ENCODE data around the gene MCM9. TPM values are rescaled to one million over a fixed set of nuclear protein-coding genes. Genes with fewer than 3 reads are reported as not detected.

The MCM9 gene
- total and polyA plus RNA-seq, 5 donors from 2014 or later = 18.5 to 57.3 (median 21.3) TPM

DNA sequence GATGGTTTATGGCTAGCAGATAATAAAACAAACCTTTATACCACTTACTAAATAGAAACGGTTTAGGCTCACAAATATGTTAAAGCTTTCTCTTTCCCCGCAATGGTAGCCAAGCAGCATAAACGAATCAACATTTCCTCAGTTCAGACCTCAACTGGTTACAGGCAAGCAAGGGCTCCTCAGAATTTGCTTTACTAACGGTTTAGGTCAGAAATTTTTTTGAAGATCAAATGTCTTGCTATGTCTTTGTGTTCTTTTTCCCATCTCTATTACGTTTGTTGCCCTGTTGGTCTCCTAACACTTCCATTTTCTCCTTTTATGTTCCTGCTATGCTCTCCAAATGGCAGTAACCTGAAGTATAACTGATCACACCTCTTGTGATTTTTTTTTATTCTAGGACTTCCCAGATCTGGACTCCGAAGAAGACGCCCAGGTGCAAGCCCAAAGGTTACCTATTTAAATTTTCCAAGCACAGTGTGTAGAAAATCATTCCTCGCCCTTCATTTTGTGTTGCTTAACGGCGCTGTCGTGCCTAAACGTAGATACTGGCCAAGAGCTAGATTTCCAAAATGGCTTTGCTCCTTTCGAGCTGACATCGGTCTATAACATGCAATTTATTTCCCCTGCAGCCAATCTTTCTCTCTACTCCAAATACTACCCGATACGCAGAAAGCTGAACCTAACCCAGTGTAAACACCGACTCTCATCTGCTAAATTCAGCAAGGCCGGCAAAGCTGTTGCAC lies 41.7 kb downstream of the MCM9 start:
- peaks cover 27 to 75% (median 61%) of the 10 kb centered on the region in 4 donors for H3K4me1 Mint-ChIP-seq
- peak overlapping the region; percentile 98 to 100 (median 98) for H3K27ac Mint-ChIP-seq
- no peaks in the 10 kb centered on the region for H3K36me3 ChIP-seq (ENCODE audit: control insufficient read depth, insufficient read depth, low read length)
- H3K27me3 Mint-ChIP-seq = peaks cover 12% of the 10 kb centered on the region
- peak overlapping the region; percentile 92 to 100 (median 98) for H3K4me3 Mint-ChIP-seq
- H3K4me1 ChIP-seq (ENCODE audit: control insufficient read depth, insufficient read depth, low read length, poor library complexity, severe bottlenecking) = peaks cover 78% of the 10 kb centered on the region
- DNase-seq (peak in 2 of 3 donors; percentile 41 to 84), ATAC-seq (ENCODE audit: low read depth in 2 of 2) (peak; percentile 32 to 33)
- peaks cover 5% of the 10 kb centered on the region for H3K36me3 Mint-ChIP-seq
- no peaks in the 10 kb centered on the region for H3K9me3 ChIP-seq (ENCODE audit: control insufficient read depth in 2 of 2, low read length in 2 of 2)
- H3K9me3 Mint-ChIP-seq = peaks cover 0 to 2% (median 0%) of the 10 kb centered on the region in 7 donors
- H3K4me3 ChIP-seq (ENCODE audit: low read depth, low read length) = peak overlapping the region; percentile 94
- peak overlapping the region; percentile 91 for H3K27ac ChIP-seq (ENCODE audit: insufficient read depth, low read length, poor library complexity, severe bottlenecking)
- no peaks in the 10 kb centered on the region for H3K27me3 ChIP-seq (ENCODE audit: control insufficient read depth, insufficient read depth, low read length)

- peaks cover 31 to 74% (median 60%) of the 10 kb centered on the region in 4 donors for H3K4me1 Mint-ChIP-seq
- DNase-seq (peak in 2 of 3 donors; percentile 26 to 63), ATAC-seq (ENCODE audit: low read depth in 2 of 2) (no peak)
- Histone ChIP-seq H3K4me1 (ENCODE audit: control insufficient read depth, insufficient read depth, low read length, poor library complexity, severe bottlenecking) (peaks cover 78% of the 10 kb centered on the region), H3K27me3 (ENCODE audit: control insufficient read depth, insufficient read depth, low read length) (no peaks in the 10 kb centered on the region), H3K36me3 (ENCODE audit: control insufficient read depth, insufficient read depth, low read length) (no peaks in the 10 kb centered on the region), H3K4me3 (ENCODE audit: low read depth, low read length) (peak overlapping the region; percentile 94), H3K9me3 (ENCODE audit: control insufficient read depth in 2 of 2, low read length in 2 of 2) (no peaks in the 10 kb centered on the region), H3K27ac (ENCODE audit: insufficient read depth, low read length, poor library complexity, severe bottlenecking) (peak overlapping the region; percentile 91)
- peaks cover 12% of the 10 kb centered on the region for H3K27me3 Mint-ChIP-seq
- H3K27ac Mint-ChIP-seq = peak overlapping the region; percentile 98 to 100 (median 98)
- H3K9me3 Mint-ChIP-seq = peaks cover 0 to 2% (median 0%) of the 10 kb centered on the region in 7 donors
- peak overlapping the region; percentile 92 to 100 (median 98) for H3K4me3 Mint-ChIP-seq
- H3K36me3 Mint-ChIP-seq = peaks cover 4% of the 10 kb centered on the region
Measured at GRCh38 chr6:118892355-118892991, 42.5 kb downstream of the MCM9 start.

GRCh38 chr6:118890997-118891790 lies 43.8 kb downstream of the MCM9 start:
- H3K27me3 ChIP-seq (ENCODE audit: control insufficient read depth, insufficient read depth, low read length) = no peaks in the 10 kb centered on the region
- peak overlapping the region; percentile 91 for H3K27ac ChIP-seq (ENCODE audit: insufficient read depth, low read length, poor library complexity, severe bottlenecking)
- Mint-ChIP-seq H3K27me3 (peaks cover 12% of the 10 kb centered on the region), H3K4me1 (peaks cover 42 to 78% (median 69%) of the 10 kb centered on the region in 4 donors), H3K27ac (peak overlapping the region; percentile 98 to 100 (median 98)), H3K36me3 (peaks cover 5% of the 10 kb centered on the region), H3K4me3 (peak overlapping the region; percentile 92 to 100 (median 98)), H3K9me3 (peaks cover 0 to 2% (median 0%) of the 10 kb centered on the region in 7 donors)
- peak in 2 of 3 donors; percentile 20 to 27 for DNase-seq
- H3K36me3 ChIP-seq (ENCODE audit: control insufficient read depth, insufficient read depth, low read length) = no peaks in the 10 kb centered on the region
- H3K4me1 ChIP-seq (ENCODE audit: control insufficient read depth, insufficient read depth, low read length, poor library complexity, severe bottlenecking) = peaks cover 78% of the 10 kb centered on the region
- H3K4me3 ChIP-seq (ENCODE audit: low read depth, low read length) = peak overlapping the region; percentile 94
- no peak for ATAC-seq (ENCODE audit: low read depth in 2 of 2)
- no peaks in the 10 kb centered on the region for H3K9me3 ChIP-seq (ENCODE audit: control insufficient read depth in 2 of 2, low read length in 2 of 2)

GRCh38 chr6:118889163-118889562 lies 45.8 kb downstream of the MCM9 start:
- Histone ChIP-seq H3K27me3 (ENCODE audit: control insufficient read depth, insufficient read depth, low read length) (no peaks in the 10 kb centered on the region), H3K36me3 (ENCODE audit: control insufficient read depth, insufficient read depth, low read length) (no peaks in the 10 kb centered on the region), H3K27ac (ENCODE audit: insufficient read depth, low read length, poor library complexity, severe bottlenecking) (peak overlapping the region; percentile 91), H3K4me1 (ENCODE audit: control insufficient read depth, insufficient read depth, low read length, poor library complexity, severe bottlenecking) (peaks cover 81% of the 10 kb centered on the region), H3K4me3 (ENCODE audit: low read depth, low read length) (peak overlapping the region; percentile 94), H3K9me3 (ENCODE audit: control insufficient read depth in 2 of 2, low read length in 2 of 2) (no peaks in the 10 kb centered on the region)
- peaks cover 53 to 86% (median 76%) of the 10 kb centered on the region in 4 donors for H3K4me1 Mint-ChIP-seq
- H3K9me3 Mint-ChIP-seq = peaks cover 0 to 2% (median 0%) of the 10 kb centered on the region in 7 donors
- peak overlapping the region; percentile 88 to 100 (median 89) for H3K27ac Mint-ChIP-seq
- ATAC-seq (ENCODE audit: low read depth in 2 of 2) (no peak), DNase-seq (peak in 1 of 3 donors; percentile 17)
- peaks cover 5% of the 10 kb centered on the region for H3K36me3 Mint-ChIP-seq
- H3K4me3 Mint-ChIP-seq = peak overlapping the region; percentile 42 to 64 (median 58)
- peaks cover 10% of the 10 kb centered on the region for H3K27me3 Mint-ChIP-seq

GRCh38 chr6:118886641-118887040 lies 48.3 kb downstream of the MCM9 start:
- Mint-ChIP-seq H3K9me3 (no peaks in the 10 kb centered on the region), H3K36me3 (peaks cover 5% of the 10 kb centered on the region), H3K27ac (peak overlapping the region; percentile 34 to 88 (median 73)), H3K4me3 (peak overlapping the region in 3 of 4 donors; percentile 49 to 73 (median 58)), H3K27me3 (no peaks in the 10 kb centered on the region), H3K4me1 (peaks cover 65 to 88% (median 80%) of the 10 kb centered on the region in 4 donors)
- no peaks in the 10 kb centered on the region for H3K36me3 ChIP-seq (ENCODE audit: control insufficient read depth, insufficient read depth, low read length)
- ATAC-seq (ENCODE audit: low read depth in 2 of 2) (no peak), DNase-seq (no peak)
- H3K4me3 ChIP-seq (ENCODE audit: low read depth, low read length) = peak overlapping the region; percentile 49
- H3K4me1 ChIP-seq (ENCODE audit: control insufficient read depth, insufficient read depth, low read length, poor library complexity, severe bottlenecking) = peaks cover 80% of the 10 kb centered on the region
- H3K27me3 ChIP-seq (ENCODE audit: control insufficient read depth, insufficient read depth, low read length) = no peaks in the 10 kb centered on the region
- no peaks in the 10 kb centered on the region for H3K9me3 ChIP-seq (ENCODE audit: control insufficient read depth in 2 of 2, low read length in 2 of 2)
- peak overlapping the region; percentile 35 for H3K27ac ChIP-seq (ENCODE audit: insufficient read depth, low read length, poor library complexity, severe bottlenecking)

DNA sequence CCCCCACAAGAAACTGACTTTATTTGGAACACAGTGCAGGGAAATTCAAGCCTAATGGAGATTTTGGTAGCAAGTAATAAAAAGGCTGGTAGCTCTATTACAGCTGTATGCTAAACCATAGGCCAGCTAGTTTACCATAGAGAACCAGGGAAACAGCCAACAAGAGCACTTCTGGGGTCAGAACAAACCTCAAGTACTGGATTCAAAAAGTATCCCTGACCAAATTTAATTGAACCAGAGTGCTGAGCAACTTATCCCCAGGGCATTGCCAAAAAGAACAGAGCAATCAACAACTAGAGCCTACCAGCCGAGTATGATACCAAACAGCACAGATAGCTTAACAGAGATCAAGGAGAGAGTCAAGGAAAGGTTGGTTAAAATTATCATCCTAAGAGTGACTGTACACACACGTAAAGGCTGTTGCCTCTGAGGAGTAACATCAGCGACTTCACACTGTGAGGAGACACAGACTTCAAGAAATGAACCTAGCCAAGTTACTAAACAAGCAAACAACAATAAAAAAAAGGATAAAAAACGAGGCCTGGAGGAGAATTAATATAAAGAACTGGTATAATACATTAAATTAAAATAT lies 52.5 kb downstream of the MCM9 start:
- Mint-ChIP-seq H3K36me3 (peaks cover 1% of the 10 kb centered on the region), H3K4me1 (peaks cover 65 to 83% (median 76%) of the 10 kb centered on the region in 4 donors), H3K9me3 (peaks cover 0 to 4% (median 0%) of the 10 kb centered on the region in 7 donors), H3K4me3 (peak overlapping the region in 3 of 4 donors; percentile 18 to 67 (median 20)), H3K27me3 (no peaks in the 10 kb centered on the region), H3K27ac (peak overlapping the region; percentile 28 to 88 (median 57))
- peaks cover 54% of the 10 kb centered on the region for H3K4me1 ChIP-seq (ENCODE audit: control insufficient read depth, insufficient read depth, low read length, poor library complexity, severe bottlenecking)
- DNase-seq (no peak), ATAC-seq (ENCODE audit: low read depth in 2 of 2) (no peak)
- H3K9me3 ChIP-seq (ENCODE audit: control insufficient read depth in 2 of 2, low read length in 2 of 2) = no peaks in the 10 kb centered on the region
- H3K27ac ChIP-seq (ENCODE audit: insufficient read depth, low read length, poor library complexity, severe bottlenecking) = no peak overlapping the region
- peak overlapping the region; percentile 26 for H3K4me3 ChIP-seq (ENCODE audit: low read depth, low read length)
- no peaks in the 10 kb centered on the region for H3K27me3 ChIP-seq (ENCODE audit: control insufficient read depth, insufficient read depth, low read length)
- peaks cover 1% of the 10 kb centered on the region for H3K36me3 ChIP-seq (ENCODE audit: control insufficient read depth, insufficient read depth, low read length)
